ENCODE data around the gene TARS1.

DNA sequence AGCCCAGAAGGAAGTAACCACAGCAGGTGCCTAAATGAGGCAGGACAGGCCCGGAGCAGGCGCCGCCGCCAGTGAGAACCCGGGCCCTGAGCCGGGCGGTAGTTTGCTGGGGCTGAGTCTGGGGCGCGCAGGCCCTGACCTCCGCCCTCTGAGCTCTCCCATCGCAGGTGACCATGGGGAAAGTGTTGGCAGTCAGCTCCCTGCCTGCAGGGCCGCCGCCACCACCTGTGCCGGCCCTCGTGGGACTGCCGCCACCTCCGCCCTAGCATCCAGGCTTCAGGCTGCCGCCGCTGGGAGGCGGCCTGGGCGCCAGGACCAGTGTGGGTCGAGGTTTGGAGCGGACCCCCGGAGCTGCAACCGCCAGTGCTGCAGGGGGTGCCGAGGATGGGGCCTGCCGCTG lies 61.1 kb downstream of the TARS1 start:
- TF ChIP-seq, protein P1, sequence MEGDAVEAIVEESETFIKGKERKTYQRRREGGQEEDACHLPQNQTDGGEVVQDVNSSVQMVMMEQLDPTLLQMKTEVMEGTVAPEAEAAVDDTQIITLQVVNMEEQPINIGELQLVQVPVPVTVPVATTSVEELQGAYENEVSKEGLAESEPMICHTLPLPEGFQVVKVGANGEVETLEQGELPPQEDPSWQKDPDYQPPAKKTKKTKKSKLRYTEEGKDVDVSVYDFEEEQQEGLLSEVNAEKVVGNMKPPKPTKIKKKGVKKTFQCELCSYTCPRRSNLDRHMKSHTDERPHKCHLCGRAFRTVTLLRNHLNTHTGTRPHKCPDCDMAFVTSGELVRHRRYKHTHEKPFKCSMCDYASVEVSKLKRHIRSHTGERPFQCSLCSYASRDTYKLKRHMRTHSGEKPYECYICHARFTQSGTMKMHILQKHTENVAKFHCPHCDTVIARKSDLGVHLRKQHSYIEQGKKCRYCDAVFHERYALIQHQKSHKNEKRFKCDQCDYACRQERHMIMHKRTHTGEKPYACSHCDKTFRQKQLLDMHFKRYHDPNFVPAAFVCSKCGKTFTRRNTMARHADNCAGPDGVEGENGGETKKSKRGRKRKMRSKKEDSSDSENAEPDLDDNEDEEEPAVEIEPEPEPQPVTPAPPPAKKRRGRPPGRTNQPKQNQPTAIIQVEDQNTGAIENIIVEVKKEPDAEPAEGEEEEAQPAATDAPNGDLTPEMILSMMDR (IDR thresholded peaks at IDR 0.05; ENCODE audit: poor library complexity, severe bottlenecking): no peak
- TF ChIP-seq RAD21 (conservative IDR thresholded peaks at IDR 0.05) (no peak), MXI1 (conservative IDR thresholded peaks at IDR 0.05; ENCODE audit: poor library complexity, severe bottlenecking) (no peak)

All from neural cell (in vitro differentiated cells).